ENCODE data around the gene FGF8.

DNA sequence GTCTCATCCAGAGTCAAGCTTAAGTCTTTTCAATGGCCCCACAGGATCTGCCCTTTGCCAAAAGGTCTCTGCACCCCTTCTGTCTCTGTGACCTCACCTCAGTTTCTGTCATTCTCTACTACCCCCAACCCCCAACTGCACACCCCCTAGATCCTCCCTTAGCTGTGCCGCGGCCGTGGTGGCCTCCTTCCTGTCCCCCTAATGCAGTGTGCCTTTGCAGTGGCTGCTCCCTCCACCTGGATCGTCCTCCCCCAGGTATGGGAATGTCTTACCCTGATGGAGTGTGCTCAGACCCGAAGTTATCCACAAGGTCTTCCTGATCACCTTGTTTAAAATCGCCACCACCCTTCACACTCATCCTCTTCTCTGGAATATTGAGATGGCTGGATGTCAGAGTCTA lies 9.6 kb downstream of the FGF8 start:
- TF ChIP-seq, protein P1, sequence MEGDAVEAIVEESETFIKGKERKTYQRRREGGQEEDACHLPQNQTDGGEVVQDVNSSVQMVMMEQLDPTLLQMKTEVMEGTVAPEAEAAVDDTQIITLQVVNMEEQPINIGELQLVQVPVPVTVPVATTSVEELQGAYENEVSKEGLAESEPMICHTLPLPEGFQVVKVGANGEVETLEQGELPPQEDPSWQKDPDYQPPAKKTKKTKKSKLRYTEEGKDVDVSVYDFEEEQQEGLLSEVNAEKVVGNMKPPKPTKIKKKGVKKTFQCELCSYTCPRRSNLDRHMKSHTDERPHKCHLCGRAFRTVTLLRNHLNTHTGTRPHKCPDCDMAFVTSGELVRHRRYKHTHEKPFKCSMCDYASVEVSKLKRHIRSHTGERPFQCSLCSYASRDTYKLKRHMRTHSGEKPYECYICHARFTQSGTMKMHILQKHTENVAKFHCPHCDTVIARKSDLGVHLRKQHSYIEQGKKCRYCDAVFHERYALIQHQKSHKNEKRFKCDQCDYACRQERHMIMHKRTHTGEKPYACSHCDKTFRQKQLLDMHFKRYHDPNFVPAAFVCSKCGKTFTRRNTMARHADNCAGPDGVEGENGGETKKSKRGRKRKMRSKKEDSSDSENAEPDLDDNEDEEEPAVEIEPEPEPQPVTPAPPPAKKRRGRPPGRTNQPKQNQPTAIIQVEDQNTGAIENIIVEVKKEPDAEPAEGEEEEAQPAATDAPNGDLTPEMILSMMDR (IDR thresholded peaks at IDR 0.05), result no peak
- TF ChIP-seq POLR2A (IDR thresholded peaks at IDR 0.05), result no peak
- TF ChIP-seq POLR2AphosphoS5 (IDR thresholded peaks at IDR 0.05; ENCODE audit: insufficient read depth in 1 of 2, low read depth in 1 of 2), result no peak

All from vagina (tissue), 2 donors.